H9 (cell line): Measurements from ENCODE around the gene BLNK. TPM values are rescaled to one million over a fixed set of nuclear protein-coding genes. Genes with fewer than 3 reads are reported as not detected.

Experiments used
- DNase-seq: peaks from one replicate; pipeline ENCODE4 v3.0.0-alpha.2; 2017
- H2AFZ ChIP-seq: one replicate; pipeline ENCODE4 v1.6.1; 2013; ENCODE audit warnings: mild to moderate bottlenecking, low read length, control low read depth, moderate library complexity
- H2AK5ac ChIP-seq: 2 replicates; pipeline ENCODE4 v1.6.1; 2013; ENCODE audit warnings: low read length, control low read depth, mixed read lengths; ENCODE audit not compliant: insufficient read length
- H2BK120ac ChIP-seq: one replicate; pipeline ENCODE4 v1.6.1; 2013; ENCODE audit warnings: low read depth, mild to moderate bottlenecking, low read length, control low read depth, inconsistent platforms; ENCODE audit not compliant: poor library complexity, severe bottlenecking
- H2BK12ac ChIP-seq: 2 replicates; pipeline ENCODE4 v1.6.1; 2013; ENCODE audit warnings: low read length, control low read depth, mixed read lengths, low read depth; ENCODE audit not compliant: insufficient read length
- H2BK15ac ChIP-seq: 2 replicates; pipeline ENCODE4 v1.6.1; 2013; ENCODE audit warnings: low read depth, low read length, control low read depth
- H2BK20ac ChIP-seq: one replicate; pipeline ENCODE4 v1.6.1; 2013; ENCODE audit warnings: low read depth, mild to moderate bottlenecking, low read length, control low read depth, inconsistent platforms; ENCODE audit not compliant: poor library complexity, severe bottlenecking
- H2BK5ac ChIP-seq: 2 replicates; pipeline ENCODE4 v1.6.1; 2013; ENCODE audit warnings: low read length, control low read depth, mixed read lengths; ENCODE audit not compliant: insufficient read length
- H3K14ac ChIP-seq: 2 replicates; pipeline ENCODE4 v1.6.1; 2013; ENCODE audit warnings: low read length, control low read depth; ENCODE audit not compliant: insufficient read depth
- H3K18ac ChIP-seq: 2 replicates; pipeline ENCODE4 v1.6.1; 2013; ENCODE audit warnings: low read depth, mild to moderate bottlenecking, mixed read lengths, low read length, control low read depth; ENCODE audit not compliant: insufficient read length
- H3K23ac ChIP-seq: 2 replicates; pipeline ENCODE4 v1.6.1; 2013; ENCODE audit warnings: low read length, control low read depth, mixed read lengths, low read depth; ENCODE audit not compliant: insufficient read length
- H3K23me2 ChIP-seq: 2 replicates; pipeline ENCODE4 v1.6.1; 2013; ENCODE audit warnings: low read depth, mild to moderate bottlenecking, mixed read lengths, low read length, control low read depth; ENCODE audit not compliant: insufficient read length, poor library complexity, severe bottlenecking
- H3K27ac ChIP-seq: 2 replicates; pipeline ENCODE4 v1.5.1; 2013; ENCODE audit warnings: low read length, control low read depth, mixed read lengths, low read depth; ENCODE audit not compliant: insufficient read length
- H3K27me3 ChIP-seq: 2 replicates; pipeline ENCODE4 v1.6.1; 2013; ENCODE audit warnings: low read length, control low read depth, inconsistent platforms; ENCODE audit not compliant: insufficient read depth
- H3K4ac ChIP-seq: 2 replicates; pipeline ENCODE4 v1.6.1; 2013; ENCODE audit warnings: low read depth, mild to moderate bottlenecking, control low read depth, inconsistent platforms, low read length, moderate library complexity
- H3K4me1 ChIP-seq: 2 replicates; pipeline ENCODE4 v1.6.1; 2013; ENCODE audit warnings: low read length, control low read depth, inconsistent platforms; ENCODE audit not compliant: insufficient read depth
- H3K4me2 ChIP-seq: 2 replicates; pipeline ENCODE4 v1.6.1; 2013; ENCODE audit warnings: low read length, control low read depth, mixed read lengths; ENCODE audit not compliant: insufficient read length, insufficient read depth
- H3K56ac ChIP-seq: 2 replicates; pipeline ENCODE4 v1.6.1; 2013; ENCODE audit warnings: low read depth, mild to moderate bottlenecking, mixed read lengths, low read length, control low read depth; ENCODE audit not compliant: insufficient read length
- H3K79me1 ChIP-seq: 2 replicates; pipeline ENCODE4 v1.6.1; 2013; ENCODE audit warnings: low read depth, mild to moderate bottlenecking, moderate library complexity, low read length, control low read depth, inconsistent platforms; ENCODE audit not compliant: insufficient read depth, poor library complexity, severe bottlenecking
- H3K79me2 ChIP-seq: 2 replicates; pipeline ENCODE4 v1.6.1; 2013; ENCODE audit warnings: low read length, control low read depth, inconsistent platforms; ENCODE audit not compliant: insufficient read depth
- H3K9ac ChIP-seq: 2 replicates; pipeline ENCODE4 v1.6.1; 2013; ENCODE audit warnings: low read length, control low read depth, mixed read lengths; ENCODE audit not compliant: insufficient read length; ENCODE audit errors: extremely low read depth
- H3K9me3 ChIP-seq: one replicate; pipeline ENCODE4 v1.6.1; 2013; ENCODE audit warnings: low read depth, low read length, inconsistent platforms; ENCODE audit not compliant: control insufficient read depth
- H3T11ph ChIP-seq: one replicate; pipeline ENCODE4 v1.6.1; 2013; ENCODE audit warnings: mild to moderate bottlenecking, low read length, control low read depth, inconsistent platforms
- H4K20me1 ChIP-seq: one replicate; pipeline ENCODE4 v1.6.1; 2013; ENCODE audit not compliant: control insufficient read depth, insufficient read length, insufficient read depth
- H4K5ac ChIP-seq: 2 replicates; pipeline ENCODE4 v1.6.1; 2013; ENCODE audit warnings: low read depth, mild to moderate bottlenecking, mixed read lengths, low read length, control low read depth; ENCODE audit not compliant: insufficient read length
- H4K8ac ChIP-seq: replicated peaks from 2 replicates; pipeline ENCODE4 v1.6.1; 2013; ENCODE audit warnings: low read length, control low read depth, mixed read lengths, low read depth; ENCODE audit not compliant: insufficient read length
- H4K91ac ChIP-seq: 2 replicates; pipeline ENCODE4 v1.6.1; 2013; ENCODE audit warnings: low read depth, mild to moderate bottlenecking, moderate library complexity, mixed read lengths, low read length, control low read depth; ENCODE audit not compliant: insufficient read length
- H3K27ac Mint-ChIP-seq, 3 experiments: 2 replicates in 2 of 3; 3 replicates in 1 of 3; pipeline ENCODE4 v1.8.0; 2020 to 2021; ENCODE audit warnings: mixed read lengths in 3 of 3, mild to moderate bottlenecking in 1 of 3, moderate library complexity in 1 of 3
- H3K27me3 Mint-ChIP-seq: 2 replicates; pipeline ENCODE4 v1.8.0; 2021; ENCODE audit warnings: low read depth, mild to moderate bottlenecking, moderate library complexity, mixed read lengths
- H3K36me3 Mint-ChIP-seq, 3 experiments: 2 replicates in 2 of 3; 3 replicates in 1 of 3; pipeline ENCODE4 v1.8.0; 2020 to 2021; ENCODE audit warnings: low read depth in 3 of 3, mixed read lengths in 3 of 3; ENCODE audit not compliant: insufficient read depth in 1 of 3
- H3K4me1 Mint-ChIP-seq, 2 experiments: 2 replicates each; pipeline ENCODE4 v1.8.0; 2020; ENCODE audit warnings: mixed read lengths in 2 of 2
- H3K4me3 Mint-ChIP-seq, 2 experiments: 2 replicates in 1 of 2; 3 replicates in 1 of 2; pipeline ENCODE4 v1.8.0; 2020 to 2021; ENCODE audit warnings: mild to moderate bottlenecking in 2 of 2, mixed read lengths in 2 of 2, moderate library complexity in 1 of 2
- H3K9me3 Mint-ChIP-seq, 2 experiments: 2 replicates in 1 of 2; 3 replicates in 1 of 2; pipeline ENCODE4 v1.8.0; 2020; ENCODE audit warnings: mild to moderate bottlenecking in 2 of 2, mixed read lengths in 2 of 2, moderate library complexity in 1 of 2
- CTCF ChIP-seq: fragments of 200-600 bp; sonication (generic); conservative IDR thresholded peaks from 3 replicates; pipeline ENCODE4 v1.8.0; 2021; ENCODE audit warnings: antibody characterized with exemption, mild to moderate bottlenecking
- WGBS: extraction: QIAGEN DNeasy Blood & Tissue Kit; methylation state at CpG from one replicate; pipeline ENCODE4 v1.1.7; 2013; ENCODE audit warnings: missing lambda C conversion rate, low lambda C conversion rate, mixed read lengths; ENCODE audit not compliant: insufficient read length; ENCODE audit errors: extremely low coverage; 5-methylcytosine and 5-hydroxymethylcytosine counted together
- total RNA-seq: library from RNA; stranded (reverse); gene quantifications from 2 replicates; pipeline ENCODE4 v1.2.1, GENCODE V29; 2021

The BLNK gene
- total RNA-seq, 1 experiment from 2014 or later, result not detected

DNA sequence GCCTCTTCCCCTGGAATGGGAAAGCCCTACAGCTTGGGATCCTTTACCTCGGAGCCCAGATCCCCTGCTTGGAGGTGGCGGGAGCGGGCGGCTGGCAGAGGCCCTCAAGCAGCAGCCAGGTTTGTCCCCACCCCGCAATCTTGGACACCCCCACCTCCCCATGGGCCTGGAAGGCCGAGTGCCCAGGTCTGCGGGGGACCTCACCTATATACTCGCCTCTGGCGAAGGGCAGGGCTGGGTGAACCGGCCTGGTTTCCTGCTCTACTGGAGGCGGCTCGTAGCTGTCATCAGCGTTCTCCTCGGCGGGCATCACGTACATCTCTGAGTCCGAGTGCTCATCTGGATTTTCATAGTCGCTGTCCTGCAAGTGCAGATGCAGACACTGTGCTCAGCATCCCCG lies 44.2 kb downstream of the BLNK start:
- Histone ChIP-seq H3K18ac (no peak overlapping the region), H3K9ac (no peak overlapping the region), H3K23ac (no peak overlapping the region), H4K91ac (no peak overlapping the region), H2BK120ac (no peak overlapping the region), H2BK5ac (no peak overlapping the region), H4K5ac (no peak overlapping the region), H3K79me2 (no peaks in the 10 kb centered on the region), H4K20me1 (no peaks in the 10 kb centered on the region), H2BK20ac (no peak overlapping the region), H3K27ac (no peak overlapping the region), H2BK15ac (no peak overlapping the region), H3K23me2 (no peaks in the 10 kb centered on the region), H3K56ac (no peak overlapping the region), H3K14ac (no peak overlapping the region; the same call in 1 of the 2 replicates), H3K9me3 (no peaks in the 10 kb centered on the region), H3K27me3 (no peaks in the 10 kb centered on the region; the same call in 1 of the 2 replicates), H3K79me1 (no peaks in the 10 kb centered on the region), H2BK12ac (no peak overlapping the region), H4K8ac (no peak overlapping the region), H3K4ac (no peak overlapping the region), H2AFZ (no peak overlapping the region), H3K4me2 (no peak overlapping the region), H3T11ph (no peak overlapping the region), H3K4me1 (peaks cover 4% of the 10 kb centered on the region; the same call in 1 of the 2 replicates), H2AK5ac (no peak overlapping the region)
- Mint-ChIP-seq H3K27ac (no peak overlapping the region), H3K4me3 (no peak overlapping the region), H3K36me3 (no peaks in the 10 kb centered on the region), H3K27me3 (no peaks in the 10 kb centered on the region; the same call in 1 of the 2 replicates), H3K4me1 (peaks cover 26 to 32% of the 10 kb centered on the region in 2 experiments), H3K9me3 (no peaks in the 10 kb centered on the region; a peak in 1 of 5 replicates)
- TF ChIP-seq CTCF, result no peak
- no CpG with 5 or more reads among the region's 19 CpGs for WGBS
- no peak for DNase-seq
